HG03439 (cell line): ENCODE measurements around the gene REX1BD.
"Not testable (repeated sequence)": the region's sequence is repeated elsewhere in the genome, so short reads cannot be mapped to it uniquely, and the experiment has no call there.

Source experiments
- ATAC-seq: cut with Tn5 transposase; IDR thresholded peaks from one replicate; pipeline ENCODE4 v1.9.1; 2021; ENCODE audit warnings: mild to moderate bottlenecking, moderate library complexity; ENCODE audit not compliant: unreplicated experiment

The REX1BD gene

DNA sequence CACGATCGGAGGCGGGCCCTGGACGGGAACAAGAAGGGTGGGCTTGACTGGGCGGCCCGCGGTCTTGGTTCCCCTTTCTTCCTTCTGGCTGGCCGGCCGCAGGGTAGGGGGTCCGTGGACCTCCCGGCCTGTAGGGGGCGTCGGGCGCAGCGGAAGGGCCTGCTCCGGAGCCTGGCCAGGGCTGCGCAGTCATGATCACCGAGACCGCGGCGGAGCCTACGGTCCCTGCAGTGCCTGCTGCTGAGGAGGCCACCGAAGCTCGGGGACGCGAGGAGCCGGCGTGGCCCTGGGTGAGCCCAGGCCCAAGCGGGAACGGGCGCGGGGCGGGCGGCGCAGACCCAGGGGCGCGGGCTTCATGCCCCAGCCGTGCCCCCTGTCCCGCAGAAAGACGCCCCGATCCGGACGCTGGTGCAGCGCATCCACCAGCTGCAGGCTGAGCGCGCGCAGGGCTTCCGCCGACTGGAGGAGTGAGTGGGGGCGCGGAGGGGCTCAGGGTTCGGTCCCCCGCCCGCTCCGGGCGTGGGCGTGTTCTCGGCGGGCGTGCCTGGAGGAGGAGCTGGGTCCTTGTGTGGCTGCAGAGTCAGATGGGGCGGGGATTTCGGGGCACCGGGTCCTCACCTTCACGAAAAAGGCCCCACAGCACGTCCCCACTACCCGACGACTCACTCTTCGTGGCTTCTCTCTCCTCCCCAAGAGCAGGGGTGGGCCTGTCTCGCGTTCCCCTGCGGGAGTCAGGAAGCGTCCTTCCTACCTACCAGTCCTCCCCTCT lies at the start of gene REX1BD:
Gene REX1BD (plus strand): TSS at position 188 of the 769 bp plus-strand sequence. CDS start 4 bp downstream, at position 192.
- ATAC-seq: peak; percentile 73

DNA sequence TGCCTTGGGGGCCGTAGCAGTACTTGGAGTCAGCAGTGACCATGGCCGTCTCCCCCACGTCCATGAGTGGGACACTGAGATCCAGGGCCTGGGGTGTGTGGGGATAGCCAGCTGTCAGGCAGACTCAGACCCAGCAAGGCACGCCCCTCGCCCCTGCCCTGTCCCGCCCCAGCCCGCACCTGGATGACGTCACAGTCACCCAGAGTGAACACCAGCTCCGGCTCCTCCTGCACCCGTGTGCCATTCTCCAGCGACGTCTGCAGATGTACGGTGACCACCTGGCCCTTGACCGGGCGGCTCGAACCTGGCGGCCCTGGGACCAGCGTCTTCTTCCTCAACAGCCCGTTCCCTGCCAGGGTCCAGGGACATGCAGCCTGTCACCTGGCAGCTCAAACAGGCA lies 49.2 kb upstream of the REX1BD start:
- no peak for ATAC-seq

GRCh38 chr19:18540200-18540599 lies 48.4 kb upstream of the REX1BD start:
- ATAC-seq: not testable (repeated sequence)

DNA sequence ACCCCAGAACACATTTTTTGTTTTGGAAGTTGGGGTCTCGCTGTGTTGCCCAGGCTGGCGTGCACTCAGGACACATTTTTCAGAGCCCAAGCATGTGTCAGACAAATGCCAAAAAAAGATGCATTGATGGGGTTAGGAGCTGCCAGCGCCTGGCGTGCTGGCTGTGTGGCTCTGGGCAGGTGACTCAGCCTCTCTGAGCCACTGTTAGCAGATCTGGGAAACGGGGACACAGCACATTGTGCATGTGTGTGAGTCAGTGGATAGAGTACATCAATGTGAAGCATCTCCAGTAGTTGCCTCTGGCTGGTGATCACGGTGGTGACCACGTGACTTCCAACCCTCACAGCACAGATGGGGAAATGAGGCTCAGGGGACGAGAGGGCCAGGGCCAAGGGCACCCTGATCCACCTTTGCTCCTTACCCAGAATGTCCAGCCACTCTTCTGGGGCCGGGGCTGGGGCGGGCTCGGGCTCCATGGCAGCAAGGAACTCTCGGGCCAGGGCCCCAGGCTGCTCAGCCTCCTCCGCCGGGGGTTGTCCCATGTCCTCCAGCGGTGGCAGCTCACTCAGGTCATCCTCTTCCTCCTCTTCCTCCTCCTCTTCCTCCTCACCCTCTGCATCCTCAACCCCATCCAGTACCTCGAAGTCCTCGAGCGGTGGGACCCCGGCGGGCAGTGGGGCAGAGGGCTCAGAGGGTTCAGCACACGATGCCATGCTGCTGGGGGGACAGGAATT lies 47.2 kb upstream of the REX1BD start:
- no peak for ATAC-seq

- no peak for ATAC-seq
Observed at GRCh38 chr19:18541992-18542940, 46.3 kb upstream of the REX1BD start.

- peak; percentile 88 for ATAC-seq
Observed at GRCh38 chr19:18542941-18543813, 45.4 kb upstream of the REX1BD start, which contains the start of gene FKBP8. TSS of gene FKBP8 (minus strand) at chr19:18543573. CDS start at chr19:18541970, 1,603 bp downstream.

- ATAC-seq: peak; percentile 68
Observed at GRCh38 chr19:18543814-18544475, 44.7 kb upstream of the REX1BD start.

- no peak for ATAC-seq
Observed at GRCh38 chr19:18551631-18552030, 37.0 kb upstream of the REX1BD start.

DNA sequence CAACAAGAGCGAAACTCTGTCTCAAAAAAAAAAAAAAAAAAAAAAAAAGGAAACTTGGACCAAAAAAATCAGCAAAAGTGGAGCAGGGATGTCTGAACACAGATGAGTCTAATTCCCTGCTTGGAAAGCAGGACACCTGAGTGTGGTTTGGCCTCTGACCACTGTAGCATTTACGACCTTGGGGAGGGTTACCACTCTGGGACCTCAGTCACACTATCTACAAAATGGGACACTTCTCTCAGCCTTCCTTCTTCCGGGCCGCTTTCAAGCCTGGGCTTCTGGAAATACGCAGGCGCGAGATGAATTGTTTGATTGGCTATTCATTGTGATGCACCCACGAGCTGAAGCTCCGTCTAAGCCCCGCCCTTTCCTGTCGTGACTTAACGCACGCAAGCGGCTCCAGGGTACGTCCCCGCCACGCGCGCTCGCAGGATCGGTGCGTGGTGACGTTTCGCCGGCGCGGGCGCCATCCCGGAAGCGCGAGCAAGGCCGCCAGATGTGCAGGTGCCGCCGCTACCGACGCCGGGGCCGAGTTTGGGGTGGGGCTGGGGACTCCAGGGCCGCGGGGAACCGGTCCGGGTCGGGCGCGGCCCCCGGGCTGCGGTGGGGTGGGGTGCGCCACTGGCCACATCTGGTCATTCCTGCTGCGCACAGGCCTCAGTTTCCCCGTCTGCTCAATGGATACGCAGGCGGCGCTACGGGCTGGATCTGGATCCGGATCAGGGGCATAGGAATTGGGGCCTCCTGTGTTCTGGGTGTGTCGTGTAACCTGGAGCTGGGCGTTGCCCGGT lies 31.0 kb upstream of the REX1BD start, which contains the start of gene KXD1:
Gene KXD1 (plus strand): TSS at position 460 of the 791 bp plus-strand sequence. CDS start 4,187 bp downstream, outside the sequence.
- ATAC-seq: peak; percentile 93

- ATAC-seq: no peak
Observed at GRCh38 chr19:18558202-18558555, 30.4 kb upstream of the REX1BD start.

- no peak for ATAC-seq
Observed at GRCh38 chr19:18558604-18559003, 30.0 kb upstream of the REX1BD start.

GRCh38 chr19:18559685-18560084 lies 28.9 kb upstream of the REX1BD start:
- no peak for ATAC-seq

DNA sequence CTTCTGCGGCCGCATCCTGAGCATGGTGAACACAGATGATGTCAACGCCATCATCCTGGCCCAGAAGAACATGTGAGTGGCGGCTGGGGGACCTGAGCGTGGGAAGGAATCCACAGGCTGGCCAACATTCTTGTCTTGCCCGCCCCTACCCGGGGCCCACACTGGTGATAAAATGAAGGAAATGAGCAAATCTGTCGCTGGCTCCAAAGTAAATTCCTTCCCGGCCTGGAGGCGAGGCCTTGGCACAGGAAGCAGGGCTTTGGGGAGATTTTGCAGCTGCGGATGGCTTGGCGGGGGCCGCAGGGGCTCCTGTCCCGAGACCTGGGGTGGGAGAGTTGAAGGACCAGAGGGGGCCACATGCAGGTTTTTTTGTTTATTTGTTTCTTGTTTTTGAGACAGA lies 26.5 kb upstream of the REX1BD start:
- ATAC-seq: no peak

GRCh38 chr19:18566953-18567352 lies 21.6 kb upstream of the REX1BD start:
- ATAC-seq: no peak

- ATAC-seq: no peak
Observed at GRCh38 chr19:18568367-18568766, 20.2 kb upstream of the REX1BD start.

- peak; percentile 86 for ATAC-seq
Observed at GRCh38 chr19:18571564-18572344, 16.8 kb upstream of the REX1BD start, which contains the start of gene UBA52. TSS of gene UBA52 (plus strand) at chr19:18571857. CDS start at chr19:18573301, 1,444 bp downstream.

DNA sequence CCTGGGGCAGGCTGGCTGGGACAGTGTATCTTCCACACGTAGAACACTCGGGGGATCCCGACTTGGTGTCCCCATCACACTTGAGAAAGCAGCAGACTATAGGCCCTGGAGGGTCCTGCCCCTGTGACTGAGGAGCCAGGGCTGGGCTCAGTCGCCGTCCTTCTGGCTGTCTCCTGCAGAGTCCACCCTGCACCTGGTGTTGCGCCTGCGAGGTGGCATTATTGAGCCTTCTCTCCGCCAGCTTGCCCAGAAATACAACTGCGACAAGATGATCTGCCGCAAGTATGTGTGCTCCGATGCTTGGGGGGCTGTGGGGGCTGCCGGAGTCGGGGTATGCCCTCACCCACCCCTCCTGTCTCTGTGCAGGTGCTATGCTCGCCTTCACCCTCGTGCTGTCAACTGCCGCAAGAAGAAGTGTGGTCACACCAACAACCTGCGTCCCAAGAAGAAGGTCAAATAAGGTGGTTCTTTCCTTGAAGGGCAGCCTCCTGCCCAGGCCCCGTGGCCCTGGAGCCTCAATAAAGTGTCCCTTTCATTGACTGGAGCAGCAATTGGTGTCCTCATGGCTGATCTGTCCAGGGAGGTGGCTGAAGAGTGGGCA lies 13.8 kb upstream of the REX1BD start:
- ATAC-seq: no peak
